GM12878 (cell line): Measurements from ENCODE around the gene NKAIN2. TPM values are rescaled to one million over a fixed set of nuclear protein-coding genes. Genes with fewer than 3 reads are reported as not detected.

Experiments
- ATAC-seq: fragments of 200-7000 bp; cut with Tn5 transposase; 3 replicates; pipeline ENCODE4 v1.9.1; 2020; ENCODE audit warnings: mild to moderate bottlenecking, moderate library complexity
- BruUV-seq: library from RNA; stranded (reverse); fragments of 400-500 nt; replicated peaks from 2 replicates; lab custom pipeline; 2021; lab: Mats Ljungman, UMichigan
- CTCF ChIA-PET: fragments of 300-600 bp; sonication (Branson Sonifier 250); formaldehyde crosslinking; extraction: SDS; loops from one replicate; lab custom pipeline; 2021; ENCODE audit warnings: inconsistent platforms; lab: Yijun Ruan, JAX
- POLR2A ChIA-PET: fragments of 350-600 bp; formaldehyde crosslinking; extraction: SDS; loops from one replicate; lab custom pipeline; 2021; ENCODE audit warnings: inconsistent platforms; lab: Charles Lee
- RAD21 ChIA-PET: fragments of 300-600 bp; sonication (Branson Sonifier 250); formaldehyde crosslinking; loops from one replicate; lab custom pipeline; 2023; ENCODE audit warnings: antibody characterized with exemption; ENCODE audit not compliant: unreplicated experiment; lab: Charles Lee
- SMC1A ChIA-PET: fragments of 300-600 bp; sonication (Branson Sonifier 250); formaldehyde crosslinking; loops from one replicate; lab custom pipeline; 2023; ENCODE audit not compliant: unreplicated experiment, uncharacterized antibody; lab: Charles Lee
- DNase-seq: peaks from one replicate; pipeline ENCODE4 v3.0.0-alpha.2; 2011; ENCODE audit warnings: low read depth, low spot score
- FAIRE-seq: peaks from 3 replicates; lab custom pipeline; 2011; peaks lifted over from hg19 to GRCh38; lab: Jason Lieb, UNC
- H2AFZ ChIP-seq: 2 replicates; pipeline ENCODE4 v1.6.0; 2011; ENCODE audit warnings: low read depth, low read length, control low read depth; ENCODE audit not compliant: control insufficient read depth
- H3K27ac ChIP-seq: 2 replicates; pipeline ENCODE4 v1.5.1; 2011; ENCODE audit warnings: control low read depth; ENCODE audit not compliant: control insufficient read depth, insufficient read depth
- H3K27me3 ChIP-seq, 2 experiments: replicated peaks in 1 of 2; 2 replicates each; pipeline versions ENCODE4 v1.6.0 to v1.6.1; 2011; ENCODE audit warnings: low read length in 1 of 2; ENCODE audit not compliant: control insufficient read depth in 2 of 2, insufficient read depth in 2 of 2
- H3K36me3 ChIP-seq, 2 experiments: 2 replicates each; pipeline ENCODE4 v1.5.1; 2011; ENCODE audit warnings: low read length in 1 of 2; ENCODE audit not compliant: control insufficient read depth in 2 of 2, insufficient read depth in 2 of 2
- H3K4me1 ChIP-seq: 2 replicates; pipeline ENCODE4 v1.6.1; 2011; ENCODE audit warnings: mild to moderate bottlenecking, low read length, moderate library complexity, mixed read lengths; ENCODE audit not compliant: control insufficient read depth, insufficient read depth
- H3K4me2 ChIP-seq: 2 replicates; pipeline ENCODE4 v1.6.0; 2011; ENCODE audit warnings: control low read depth; ENCODE audit not compliant: control insufficient read depth, insufficient read depth
- H3K4me3 ChIP-seq: fragments of 200-600 bp; sonication (generic); 2 replicates; pipeline ENCODE4 v1.5.1; 2016
- H3K79me2 ChIP-seq: 2 replicates; pipeline ENCODE4 v1.6.0; 2011; ENCODE audit warnings: low read length; ENCODE audit not compliant: control insufficient read depth, insufficient read depth
- H3K9ac ChIP-seq: 2 replicates; pipeline ENCODE4 v1.8.0; 2011; ENCODE audit warnings: low read length, control low read depth, mixed read lengths; ENCODE audit not compliant: control insufficient read depth, insufficient read depth
- H3K9me3 ChIP-seq: replicated peaks from 3 replicates; pipeline ENCODE4 v1.5.1; 2011; ENCODE audit warnings: mild to moderate bottlenecking, low read length; ENCODE audit not compliant: control insufficient read depth, insufficient read depth
- H4K20me1 ChIP-seq: 2 replicates; pipeline ENCODE4 v1.6.0; 2011; ENCODE audit not compliant: control insufficient read depth, insufficient read depth
- BCL11A ChIP-seq: IDR thresholded peaks from 2 replicates; pipeline ENCODE4 v1.6.1; 2011; ENCODE audit warnings: low read depth, low read length
- FOS ChIP-seq: IDR thresholded peaks from 3 replicates; pipeline ENCODE4 v1.6.1; 2011; ENCODE audit warnings: borderline replicate concordance; ENCODE audit not compliant: insufficient read length; ENCODE audit errors: extremely low read depth
- FOXK2 ChIP-seq: fragments of 450-650 bp; IDR thresholded peaks from 2 replicates; pipeline ENCODE4 v1.6.1; 2017; ENCODE audit warnings: mild to moderate bottlenecking, moderate library complexity
- MXI1 ChIP-seq: fragments of 150-350 bp; IDR thresholded peaks from 2 replicates; pipeline ENCODE4 v1.6.1; 2011; ENCODE audit warnings: low read depth, mild to moderate bottlenecking, inconsistent platforms, low read length, improper control_type of control experiment
- POLR2AphosphoS2 ChIP-seq: IDR thresholded peaks from 2 replicates; pipeline ENCODE4 v1.6.1; 2011; ENCODE audit warnings: low read depth, mild to moderate bottlenecking, low read length, improper control_type of control experiment, moderate library complexity
- RBBP5 ChIP-seq: fragments of 200-600 bp; sonication (generic); conservative IDR thresholded peaks from 2 replicates; pipeline ENCODE4 v1.6.1; 2016
- STAT1 ChIP-seq: fragments of 450-650 bp; conservative IDR thresholded peaks from 2 replicates; pipeline ENCODE4 v1.6.1; 2014; ENCODE audit warnings: antibody characterized with exemption, mild to moderate bottlenecking
- ZNF207 ChIP-seq: fragments of 450-650 bp; IDR thresholded peaks from 2 replicates; pipeline ENCODE4 v1.6.1; 2014; ENCODE audit warnings: antibody characterized with exemption, mild to moderate bottlenecking, borderline replicate concordance
- ZNF622 ChIP-seq: fragments of 450-650 bp; IDR thresholded peaks from 2 replicates; pipeline ENCODE4 v1.6.1; 2017; ENCODE audit warnings: mild to moderate bottlenecking, inconsistent platforms
- WGBS: methylation state at CpG from one replicate; pipeline ENCODE4 v1.1.6; 2016; ENCODE audit warnings: low lambda C conversion rate; ENCODE audit not compliant: insufficient replicate concordance, insufficient coverage; ENCODE audit errors: missing lambda C conversion rate; 5-methylcytosine and 5-hydroxymethylcytosine counted together
- in situ Hi-C: fragments of 300-500 bp; cut with MboI; formaldehyde crosslinking; loops from 9 replicates; pipeline ENCODE4 v1.14.3; 2018; ENCODE audit warnings: mixed read lengths
- intact Hi-C: fragments of 100-400 bp; cut with micrococcal nuclease; formaldehyde crosslinking; loops from one replicate; pipeline ENCODE4 v1.14.2; 2022; ENCODE audit not compliant: unreplicated experiment
- polyA plus RNA-seq, 11 experiments: library from polyadenylated mRNA; depleted of rRNA in 4 of 11; unstranded in 6 of 11; stranded (reverse) in 5 of 11; fragments of >200 nt; fragmentation: Nextera tagmentation in 4 of 11; fragmentation: Illumina TruSeq in 1 of 11; extraction: Ambion mirVana in 4 of 11; extraction: Trizol in 1 of 11; gene quantifications; 1 replicate in 1 of 11; 2 replicates in 10 of 11; pipeline versions ENCODE4 v1.2.1 to v1.2.3, GENCODE V29; 2011 to 2016; ENCODE audit warnings: inconsistent platforms in 2 of 11, missing spikeins in 2 of 11, low read depth in 1 of 11
- total RNA-seq, 4 experiments: library from RNA; depleted of rRNA in 3 of 4; stranded (reverse); fragments of >200 nt in 3 of 4; fragmentation: Illumina TruSeq in 1 of 4; extraction: Trizol in 1 of 4; gene quantifications; 2 replicates each; pipeline versions ENCODE4 v1.2.1 to v1.2.3, GENCODE V29; 2013 to 2021
- TF ChIP-seq, protein P1 (sequence below): fragments of 450-650 bp; formaldehyde crosslinking; IDR thresholded peaks from 2 replicates; pipeline ENCODE4 v1.5.0; 2022; ENCODE audit warnings: mild to moderate bottlenecking, missing genetic modification characterization
- TF ChIP-seq, protein P2 (sequence below): fragments of 450-650 bp; IDR thresholded peaks from 2 replicates; pipeline ENCODE4 v1.6.1; 2018; ENCODE audit warnings: borderline replicate concordance, mild to moderate bottlenecking; ENCODE audit not compliant: partially characterized antibody
- TF ChIP-seq, protein P3 (sequence below): fragments of 450-650 bp; IDR thresholded peaks from 2 replicates; pipeline ENCODE4 v1.6.1; 2018; ENCODE audit warnings: mild to moderate bottlenecking, low read depth, moderate library complexity; ENCODE audit not compliant: partially characterized antibody

The NKAIN2 gene
- total and polyA plus RNA-seq, 10 of the 15 experiments (the other 5 are each of a cell fraction or from before 2014, with no cell fraction given) = not detected

DNA sequence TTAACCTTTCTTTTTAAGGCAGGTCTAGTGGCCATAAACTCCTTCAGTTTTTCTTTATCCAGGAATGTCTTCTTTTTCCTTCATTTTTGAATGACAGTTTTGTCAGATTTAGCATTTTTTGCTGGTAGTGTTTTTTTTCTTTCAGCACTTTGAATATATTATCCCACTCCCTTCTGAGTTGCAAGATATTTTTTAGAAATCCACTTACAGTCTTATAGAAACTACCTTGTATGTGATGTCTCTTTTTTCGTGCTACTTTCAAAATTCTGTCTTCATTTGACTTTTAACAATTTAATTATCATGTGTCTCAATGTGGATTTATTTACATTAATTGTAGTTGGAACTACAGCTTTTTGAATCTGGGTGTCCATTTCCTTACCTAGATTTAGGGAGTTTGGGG, 874.2 kb downstream of the NKAIN2 start:
- no peak overlapping the region for H3K4me3 ChIP-seq
- H3K4me2 ChIP-seq = no peak overlapping the region
- POLR2A ChIA-PET = no interaction called here
- H3K27me3 ChIP-seq = no peaks in the 10 kb centered on the region
- BruUV-seq = no TSS peak
- no peaks in the 10 kb centered on the region for H3K79me2 ChIP-seq
- CTCF ChIA-PET = no interaction called here
- H3K36me3 ChIP-seq = no peaks in the 10 kb centered on the region
- FAIRE-seq (no peak), ATAC-seq (no peak), DNase-seq (no peak)
- in situ Hi-C loops = no loop called here
- H2AFZ ChIP-seq = no peak overlapping the region
- H3K4me1 ChIP-seq = no peaks in the 10 kb centered on the region
- WGBS = 0% methylated on average over 1 of the region's 1 CpG
- H3K9me3 ChIP-seq = no peaks in the 10 kb centered on the region
- intact Hi-C loops = no loop called here
- no peak overlapping the region for H3K27ac ChIP-seq
- H4K20me1 ChIP-seq = no peaks in the 10 kb centered on the region
- H3K9ac ChIP-seq = no peak overlapping the region
- SMC1A ChIA-PET = no interaction called here
- TF ChIP-seq STAT1 = no peak
- TF ChIP-seq MXI1 = no peak
- no peak for TF ChIP-seq RBBP5
- no peak for TF ChIP-seq BCL11A
- no peak for TF ChIP-seq FOS
- TF ChIP-seq ZNF622 = no peak
- TF ChIP-seq, protein P1, sequence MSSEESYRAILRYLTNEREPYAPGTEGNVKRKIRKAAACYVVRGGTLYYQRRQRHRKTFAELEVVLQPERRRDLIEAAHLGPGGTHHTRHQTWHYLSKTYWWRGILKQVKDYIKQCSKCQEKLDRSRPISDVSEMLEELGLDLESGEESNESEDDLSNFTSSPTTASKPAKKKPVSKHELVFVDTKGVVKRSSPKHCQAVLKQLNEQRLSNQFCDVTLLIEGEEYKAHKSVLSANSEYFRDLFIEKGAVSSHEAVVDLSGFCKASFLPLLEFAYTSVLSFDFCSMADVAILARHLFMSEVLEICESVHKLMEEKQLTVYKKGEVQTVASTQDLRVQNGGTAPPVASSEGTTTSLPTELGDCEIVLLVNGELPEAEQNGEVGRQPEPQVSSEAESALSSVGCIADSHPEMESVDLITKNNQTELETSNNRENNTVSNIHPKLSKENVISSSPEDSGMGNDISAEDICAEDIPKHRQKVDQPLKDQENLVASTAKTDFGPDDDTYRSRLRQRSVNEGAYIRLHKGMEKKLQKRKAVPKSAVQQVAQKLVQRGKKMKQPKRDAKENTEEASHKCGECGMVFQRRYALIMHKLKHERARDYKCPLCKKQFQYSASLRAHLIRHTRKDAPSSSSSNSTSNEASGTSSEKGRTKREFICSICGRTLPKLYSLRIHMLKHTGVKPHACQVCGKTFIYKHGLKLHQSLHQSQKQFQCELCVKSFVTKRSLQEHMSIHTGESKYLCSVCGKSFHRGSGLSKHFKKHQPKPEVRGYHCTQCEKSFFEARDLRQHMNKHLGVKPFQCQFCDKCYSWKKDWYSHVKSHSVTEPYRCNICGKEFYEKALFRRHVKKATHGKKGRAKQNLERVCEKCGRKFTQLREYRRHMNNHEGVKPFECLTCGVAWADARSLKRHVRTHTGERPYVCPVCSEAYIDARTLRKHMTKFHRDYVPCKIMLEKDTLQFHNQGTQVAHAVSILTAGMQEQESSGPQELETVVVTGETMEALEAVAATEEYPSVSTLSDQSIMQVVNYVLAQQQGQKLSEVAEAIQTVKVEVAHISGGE (CRISPR knock-in tag) = no peak
- TF ChIP-seq, protein P2, sequence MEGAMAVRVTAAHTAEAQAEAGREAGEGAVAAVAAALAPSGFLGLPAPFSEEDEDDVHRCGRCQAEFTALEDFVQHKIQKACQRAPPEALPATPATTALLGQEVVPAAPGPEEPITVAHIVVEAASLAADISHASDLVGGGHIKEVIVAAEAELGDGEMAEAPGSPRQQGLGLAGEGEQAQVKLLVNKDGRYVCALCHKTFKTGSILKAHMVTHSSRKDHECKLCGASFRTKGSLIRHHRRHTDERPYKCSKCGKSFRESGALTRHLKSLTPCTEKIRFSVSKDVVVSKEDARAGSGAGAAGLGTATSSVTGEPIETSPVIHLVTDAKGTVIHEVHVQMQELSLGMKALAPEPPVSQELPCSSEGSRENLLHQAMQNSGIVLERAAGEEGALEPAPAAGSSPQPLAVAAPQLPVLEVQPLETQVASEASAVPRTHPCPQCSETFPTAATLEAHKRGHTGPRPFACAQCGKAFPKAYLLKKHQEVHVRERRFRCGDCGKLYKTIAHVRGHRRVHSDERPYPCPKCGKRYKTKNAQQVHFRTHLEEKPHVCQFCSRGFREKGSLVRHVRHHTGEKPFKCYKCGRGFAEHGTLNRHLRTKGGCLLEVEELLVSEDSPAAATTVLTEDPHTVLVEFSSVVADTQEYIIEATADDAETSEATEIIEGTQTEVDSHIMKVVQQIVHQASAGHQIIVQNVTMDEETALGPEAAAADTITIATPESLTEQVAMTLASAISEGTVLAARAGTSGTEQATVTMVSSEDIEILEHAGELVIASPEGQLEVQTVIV = no peak
- TF ChIP-seq FOXK2 = no peak
- TF ChIP-seq POLR2AphosphoS2 = no peak
- TF ChIP-seq ZNF207 = no peak
- TF ChIP-seq, protein P3, sequence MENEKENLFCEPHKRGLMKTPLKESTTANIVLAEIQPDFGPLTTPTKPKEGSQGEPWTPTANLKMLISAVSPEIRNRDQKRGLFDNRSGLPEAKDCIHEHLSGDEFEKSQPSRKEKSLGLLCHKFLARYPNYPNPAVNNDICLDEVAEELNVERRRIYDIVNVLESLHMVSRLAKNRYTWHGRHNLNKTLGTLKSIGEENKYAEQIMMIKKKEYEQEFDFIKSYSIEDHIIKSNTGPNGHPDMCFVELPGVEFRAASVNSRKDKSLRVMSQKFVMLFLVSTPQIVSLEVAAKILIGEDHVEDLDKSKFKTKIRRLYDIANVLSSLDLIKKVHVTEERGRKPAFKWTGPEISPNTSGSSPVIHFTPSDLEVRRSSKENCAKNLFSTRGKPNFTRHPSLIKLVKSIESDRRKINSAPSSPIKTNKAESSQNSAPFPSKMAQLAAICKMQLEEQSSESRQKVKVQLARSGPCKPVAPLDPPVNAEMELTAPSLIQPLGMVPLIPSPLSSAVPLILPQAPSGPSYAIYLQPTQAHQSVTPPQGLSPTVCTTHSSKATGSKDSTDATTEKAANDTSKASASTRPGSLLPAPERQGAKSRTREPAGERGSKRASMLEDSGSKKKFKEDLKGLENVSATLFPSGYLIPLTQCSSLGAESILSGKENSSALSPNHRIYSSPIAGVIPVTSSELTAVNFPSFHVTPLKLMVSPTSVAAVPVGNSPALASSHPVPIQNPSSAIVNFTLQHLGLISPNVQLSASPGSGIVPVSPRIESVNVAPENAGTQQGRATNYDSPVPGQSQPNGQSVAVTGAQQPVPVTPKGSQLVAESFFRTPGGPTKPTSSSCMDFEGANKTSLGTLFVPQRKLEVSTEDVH = no peak
- RAD21 ChIA-PET = no interaction called here
